ENCODE measurements around the gene TMC8.

- TF ChIP-seq, protein P1, sequence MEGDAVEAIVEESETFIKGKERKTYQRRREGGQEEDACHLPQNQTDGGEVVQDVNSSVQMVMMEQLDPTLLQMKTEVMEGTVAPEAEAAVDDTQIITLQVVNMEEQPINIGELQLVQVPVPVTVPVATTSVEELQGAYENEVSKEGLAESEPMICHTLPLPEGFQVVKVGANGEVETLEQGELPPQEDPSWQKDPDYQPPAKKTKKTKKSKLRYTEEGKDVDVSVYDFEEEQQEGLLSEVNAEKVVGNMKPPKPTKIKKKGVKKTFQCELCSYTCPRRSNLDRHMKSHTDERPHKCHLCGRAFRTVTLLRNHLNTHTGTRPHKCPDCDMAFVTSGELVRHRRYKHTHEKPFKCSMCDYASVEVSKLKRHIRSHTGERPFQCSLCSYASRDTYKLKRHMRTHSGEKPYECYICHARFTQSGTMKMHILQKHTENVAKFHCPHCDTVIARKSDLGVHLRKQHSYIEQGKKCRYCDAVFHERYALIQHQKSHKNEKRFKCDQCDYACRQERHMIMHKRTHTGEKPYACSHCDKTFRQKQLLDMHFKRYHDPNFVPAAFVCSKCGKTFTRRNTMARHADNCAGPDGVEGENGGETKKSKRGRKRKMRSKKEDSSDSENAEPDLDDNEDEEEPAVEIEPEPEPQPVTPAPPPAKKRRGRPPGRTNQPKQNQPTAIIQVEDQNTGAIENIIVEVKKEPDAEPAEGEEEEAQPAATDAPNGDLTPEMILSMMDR (IDR thresholded peaks at IDR 0.05; ENCODE audit: poor library complexity, severe bottlenecking), result no peak
- no peak for TF ChIP-seq TAF1 (IDR thresholded peaks at IDR 0.05; ENCODE audit: low read depth)
Observed at GRCh38 chr17:78140169-78141051, 9.8 kb downstream of the TMC8 start.

Measured in neural cell (in vitro differentiated cells).